Effector CD4-positive, alpha-beta T cell (primary cell): ENCODE results near the gene TUBA8.
"Not testable (repeated sequence)": the region's sequence is repeated elsewhere in the genome, so short reads cannot be mapped to it uniquely, and the experiment has no call there.

Experiments used
- DNase-seq: peaks from one replicate; pipeline ENCODE4 v3.0.0-alpha.2; 2020

Gene TUBA8

GRCh38 chr22:18077639-18078328 is 32.8 kb upstream of the TUBA8 start, which contains the start of gene PEX26:
Gene PEX26 (plus strand): TSS chr22:18077990. CDS start chr22:18078377, 387 bp downstream.
- peak; percentile 92 for DNase-seq

DNA sequence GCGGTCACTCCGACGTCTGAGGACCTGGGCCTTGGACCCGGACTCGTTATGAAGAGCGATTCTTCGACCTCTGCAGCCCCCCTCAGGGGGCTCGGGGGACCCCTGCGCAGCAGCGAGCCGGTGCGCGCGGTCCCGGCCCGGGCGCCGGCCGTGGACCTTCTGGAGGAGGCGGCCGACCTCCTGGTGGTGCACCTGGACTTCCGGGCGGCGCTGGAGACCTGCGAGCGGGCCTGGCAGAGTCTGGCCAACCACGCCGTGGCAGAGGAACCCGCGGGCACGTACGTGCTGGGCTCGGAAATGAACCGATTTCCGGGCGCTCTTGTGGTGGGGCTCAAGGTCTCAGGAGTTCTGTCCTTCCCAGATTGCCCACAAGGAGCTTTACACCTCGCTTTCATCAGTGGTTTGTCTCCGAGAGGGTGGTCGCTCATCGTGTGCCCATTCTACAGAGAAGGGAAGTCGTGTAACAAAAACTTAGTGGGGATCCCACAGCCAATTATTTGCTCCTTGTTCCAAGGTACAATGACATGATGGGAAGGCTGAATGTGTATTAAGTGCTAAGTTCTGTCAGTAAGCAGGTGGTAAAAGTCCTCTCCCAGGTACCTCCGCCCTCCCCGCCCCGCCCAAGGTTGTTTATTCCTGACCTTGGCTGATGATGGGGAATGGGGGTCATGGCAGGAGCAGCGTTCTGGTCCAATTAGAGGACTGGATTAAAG is 32.1 kb upstream of the TUBA8 start:
- peak; percentile 16 for DNase-seq

DNA sequence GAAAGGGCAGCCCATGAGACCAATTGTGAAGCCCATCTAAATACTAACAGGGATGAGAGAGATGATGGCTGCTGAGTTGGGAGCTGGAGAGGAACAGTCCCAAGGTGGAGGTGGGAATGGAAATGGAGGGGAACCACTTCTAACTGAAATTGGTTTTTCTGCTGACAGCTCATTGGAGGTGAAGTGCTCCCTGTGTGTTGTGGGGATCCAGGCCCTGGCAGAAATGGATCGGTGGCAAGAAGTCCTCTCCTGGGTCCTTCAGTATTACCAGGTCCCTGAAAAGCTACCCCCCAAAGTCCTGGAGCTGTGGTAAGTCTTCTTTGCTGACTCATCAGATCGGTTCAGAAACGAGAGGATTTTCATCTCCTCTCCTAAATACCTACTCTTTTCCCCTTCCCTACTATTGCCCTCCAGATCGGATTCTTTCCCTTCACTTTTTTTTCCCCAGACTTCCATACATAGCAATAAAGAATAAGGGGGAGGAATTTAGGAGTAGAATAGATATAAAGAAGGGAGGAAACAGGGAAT is 30.8 kb upstream of the TUBA8 start:
- DNase-seq, result no peak

- no peak for DNase-seq
Observed at GRCh38 chr22:18081416-18081815, 29.2 kb upstream of the TUBA8 start.

GRCh38 chr22:18082467-18082866 is 28.1 kb upstream of the TUBA8 start:
- no peak for DNase-seq

DNA sequence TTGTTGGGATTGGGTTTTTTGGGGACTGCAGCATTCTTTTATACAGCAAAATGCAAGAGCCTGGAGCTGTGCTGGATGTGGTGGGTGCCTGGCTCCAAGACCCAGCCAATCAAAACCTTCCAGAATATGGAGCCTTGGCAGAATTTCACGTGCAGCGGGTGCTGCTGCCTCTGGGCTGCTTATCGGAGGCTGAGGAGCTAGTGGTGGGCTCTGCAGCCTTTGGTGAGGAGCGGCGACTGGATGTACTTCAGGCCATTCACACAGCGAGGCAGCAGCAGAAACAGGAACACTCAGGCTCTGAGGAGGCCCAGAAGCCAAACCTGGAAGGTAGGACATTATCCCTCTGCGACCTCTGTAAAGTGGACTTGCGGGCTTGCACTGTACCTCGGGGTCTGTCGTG is 27.2 kb upstream of the TUBA8 start:
- DNase-seq, result no peak

DNA sequence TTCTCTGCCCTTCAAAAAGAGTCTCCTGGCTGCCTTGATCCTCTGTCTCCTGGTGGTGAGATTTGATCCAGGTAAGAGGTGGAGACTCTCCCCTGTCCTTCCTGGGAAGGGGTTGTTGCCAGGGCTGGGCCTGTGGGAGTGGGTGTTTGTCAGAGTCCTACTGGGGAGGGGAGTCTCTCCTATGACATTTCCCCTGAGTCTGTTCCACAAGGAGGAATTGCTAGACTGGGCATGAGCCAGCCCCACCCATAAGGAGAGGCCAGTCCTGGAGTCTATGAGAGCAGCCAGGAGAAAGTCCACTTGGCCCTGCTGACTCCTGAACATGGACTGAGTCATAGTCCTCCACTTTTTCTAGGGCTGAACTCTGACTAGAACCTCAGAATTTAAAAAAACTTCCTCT is 25.4 kb upstream of the TUBA8 start:
- DNase-seq, result no peak

DNA sequence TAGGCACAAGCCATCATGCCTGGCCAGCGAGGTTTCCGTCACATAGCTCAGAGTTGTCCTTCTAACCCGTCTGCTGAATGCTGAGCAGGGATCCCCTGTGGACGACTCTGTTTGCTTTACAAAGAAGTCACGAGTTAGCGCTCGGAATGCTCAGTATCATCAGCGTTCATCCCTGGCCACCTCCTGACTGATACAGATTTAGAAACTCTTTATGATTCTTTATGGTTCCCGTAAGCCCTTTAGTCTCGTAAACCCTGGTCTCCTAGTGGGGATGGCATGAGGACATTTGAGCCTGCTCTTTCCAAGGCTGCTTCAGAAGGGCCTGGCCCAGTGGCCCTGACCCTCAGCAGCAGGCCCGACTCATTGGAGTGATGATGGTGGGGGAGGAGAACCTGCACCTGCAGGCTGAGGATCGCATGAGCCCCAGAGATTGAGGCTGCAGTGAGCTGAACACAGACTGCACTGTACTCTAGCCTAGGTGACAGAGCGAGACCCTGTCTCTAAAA is 23.2 kb upstream of the TUBA8 start:
- no peak for DNase-seq

- no peak for DNase-seq
Observed at GRCh38 chr22:18088825-18089568, 21.6 kb upstream of the TUBA8 start.

GRCh38 chr22:18090286-18090685 is 20.3 kb upstream of the TUBA8 start:
- DNase-seq, result no peak

DNA sequence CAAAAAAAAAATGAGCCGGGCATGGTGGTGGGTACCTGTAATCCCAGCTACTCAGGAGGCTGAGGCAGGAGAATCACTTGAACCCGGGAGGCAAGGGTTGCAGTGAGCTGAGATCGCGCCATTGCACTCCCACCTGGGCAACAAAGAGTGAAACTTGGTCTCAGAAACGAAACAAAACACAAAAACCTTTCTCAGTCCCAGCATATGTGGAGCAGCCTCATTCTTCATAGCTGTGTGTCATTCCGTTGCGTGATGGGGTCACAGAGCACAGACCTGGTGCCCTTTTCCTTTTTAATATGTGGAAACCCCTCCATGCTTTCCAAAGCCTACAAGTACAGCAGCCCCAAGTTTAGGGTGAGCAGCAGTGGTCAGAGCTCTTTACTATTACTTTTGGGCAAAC is 19.1 kb upstream of the TUBA8 start:
- DNase-seq, result no peak

- DNase-seq, result peak; percentile 12
Observed at GRCh38 chr22:18091916-18092526, 18.6 kb upstream of the TUBA8 start.

DNA sequence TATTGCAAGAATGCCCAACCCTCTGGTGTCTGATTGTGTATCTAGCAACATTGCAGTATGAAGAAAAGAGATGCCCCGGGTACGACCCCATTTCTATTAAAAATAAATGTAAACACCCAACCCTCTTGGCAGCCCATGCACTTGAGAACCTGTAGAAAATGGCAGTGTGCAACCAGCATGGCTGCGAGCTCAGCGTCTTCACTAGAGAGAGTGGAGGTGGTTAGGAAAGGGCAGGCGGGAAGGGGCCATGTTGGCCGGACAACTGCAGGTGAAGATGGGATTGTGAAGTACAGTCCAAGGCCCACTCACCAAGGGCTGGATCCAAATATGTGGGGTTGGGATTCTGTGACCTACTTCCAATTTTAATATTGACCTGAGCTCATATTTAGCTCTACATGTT is 16.9 kb upstream of the TUBA8 start:
- no peak for DNase-seq

GRCh38 chr22:18095101-18095805 is 15.4 kb upstream of the TUBA8 start:
- no peak for DNase-seq

DNA sequence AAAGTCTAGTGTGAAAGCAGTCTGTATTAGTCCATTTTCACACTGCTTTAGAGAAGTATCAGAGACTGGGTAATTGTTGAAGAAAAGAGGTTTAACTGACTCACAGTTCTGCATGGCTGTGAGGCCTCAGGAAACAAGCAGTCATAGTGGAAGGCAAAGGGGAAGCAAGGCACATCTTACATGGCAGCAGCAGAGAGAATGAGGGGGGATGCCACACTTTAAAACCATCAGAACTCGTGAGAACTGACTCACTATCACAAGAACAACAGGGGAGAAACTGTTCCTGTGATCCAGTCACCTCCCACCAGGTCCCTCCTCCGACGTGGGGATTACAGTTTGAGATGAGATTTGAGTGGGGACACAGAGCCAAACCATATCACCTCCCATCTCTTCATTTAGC is 13.8 kb upstream of the TUBA8 start:
- no peak for DNase-seq

DNA sequence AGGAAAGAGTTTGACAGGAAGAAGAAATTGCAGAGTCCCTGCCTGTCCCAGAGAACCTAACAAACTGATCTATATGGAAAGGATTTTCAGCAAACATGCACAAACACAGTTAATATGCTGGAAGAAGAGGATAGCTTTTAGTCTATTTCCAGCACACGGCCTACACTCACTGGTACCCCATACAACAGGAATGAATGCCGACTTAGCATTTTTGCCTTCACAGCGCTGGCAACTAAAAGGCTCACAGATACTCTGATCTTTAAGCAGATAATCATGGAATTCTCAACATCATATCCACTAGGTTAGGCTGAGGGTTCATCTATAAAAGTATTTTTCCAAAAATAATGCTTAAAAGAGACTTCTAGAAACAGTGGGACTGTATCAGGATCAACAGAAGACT is 9.8 kb upstream of the TUBA8 start:
- no peak for DNase-seq

DNA sequence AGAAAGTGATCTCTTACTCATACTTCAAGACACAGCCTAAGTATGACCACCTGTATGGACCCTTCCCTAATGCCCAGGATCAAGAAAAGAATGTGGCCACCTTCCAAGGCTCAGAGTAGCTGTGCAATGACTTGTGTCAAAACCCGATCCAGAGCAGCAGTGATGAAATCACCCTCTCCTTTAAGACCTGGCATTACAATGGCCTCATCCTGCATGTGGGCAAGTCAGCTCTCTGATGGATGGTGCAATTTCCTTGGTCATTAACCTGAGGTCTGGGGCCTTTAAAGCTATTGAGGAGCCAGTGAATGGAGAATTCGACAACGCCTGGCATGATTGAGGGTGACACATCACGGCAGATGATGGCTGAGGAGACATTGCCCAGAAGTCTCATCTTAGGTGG is 9.1 kb upstream of the TUBA8 start:
- no peak for DNase-seq

DNA sequence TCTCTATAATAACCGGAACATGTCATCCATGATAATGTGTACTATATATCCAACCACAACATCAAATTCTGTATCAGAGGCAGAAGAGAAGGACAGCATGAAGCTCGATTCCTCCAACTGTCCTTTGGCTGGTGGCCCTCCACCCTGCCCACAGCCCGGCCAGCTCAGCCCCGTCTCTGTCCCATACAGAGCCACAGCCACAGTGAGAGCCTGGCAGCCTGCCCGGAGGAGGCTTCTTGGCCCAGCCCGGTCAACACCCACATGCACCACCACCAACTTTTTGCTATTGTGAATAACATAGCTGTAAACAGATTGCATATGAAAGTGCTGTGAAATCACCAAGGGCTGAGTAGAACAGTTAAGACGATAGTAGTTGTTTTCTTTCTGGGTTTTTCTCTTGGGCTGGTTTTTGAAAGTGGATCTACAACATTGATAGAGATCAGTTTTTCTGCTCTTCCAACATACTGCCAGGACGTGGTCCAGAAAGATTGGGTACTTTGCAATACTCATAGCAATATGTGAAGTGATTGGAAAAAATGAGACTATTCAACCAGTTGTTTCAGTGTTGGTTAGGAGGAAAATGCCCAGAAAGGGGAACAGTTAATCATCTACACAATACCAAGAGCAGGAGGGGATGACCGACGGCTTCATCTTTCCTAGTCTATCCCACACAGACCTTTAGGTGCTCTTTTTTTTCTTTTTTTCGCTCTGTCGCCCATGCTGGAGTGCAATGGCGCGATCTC is 6.9 kb upstream of the TUBA8 start:
- DNase-seq, result no peak

- no peak for DNase-seq
Observed at GRCh38 chr22:18104566-18104965, 6.0 kb upstream of the TUBA8 start.

DNA sequence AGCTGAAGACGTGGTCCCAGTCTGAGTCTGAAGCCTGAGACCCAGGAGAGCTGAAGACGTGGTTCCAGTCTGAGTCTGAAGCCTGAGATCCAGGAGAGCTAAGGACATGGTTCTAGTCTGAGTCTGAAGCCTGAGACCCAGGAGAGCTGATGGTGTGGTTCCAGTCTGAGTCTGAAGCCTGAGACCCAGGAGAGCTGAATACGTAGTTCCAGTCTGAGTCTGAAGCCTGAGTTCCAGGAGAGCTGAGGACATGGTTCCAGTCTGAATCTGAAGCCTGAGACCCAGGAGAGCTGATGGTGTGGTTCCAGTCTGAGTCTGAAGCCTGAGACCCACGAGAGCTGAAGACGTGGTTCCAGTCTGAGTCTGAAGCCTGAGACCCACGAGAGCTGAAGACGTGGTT is 4.6 kb upstream of the TUBA8 start:
- DNase-seq, result not testable (repeated sequence)

- DNase-seq, result not testable (repeated sequence)
Observed at GRCh38 chr22:18106550-18107341, 3.9 kb upstream of the TUBA8 start.
